Measurements from ENCODE around the gene ANKH.
A peak's percentile ranks its signal among the peaks of the same experiment; 100 is the strongest.
"Not testable (repeated sequence)": the region's sequence is repeated elsewhere in the genome, so short reads cannot be mapped to it uniquely, and the experiment has no call there.

ANKH gene

DNA sequence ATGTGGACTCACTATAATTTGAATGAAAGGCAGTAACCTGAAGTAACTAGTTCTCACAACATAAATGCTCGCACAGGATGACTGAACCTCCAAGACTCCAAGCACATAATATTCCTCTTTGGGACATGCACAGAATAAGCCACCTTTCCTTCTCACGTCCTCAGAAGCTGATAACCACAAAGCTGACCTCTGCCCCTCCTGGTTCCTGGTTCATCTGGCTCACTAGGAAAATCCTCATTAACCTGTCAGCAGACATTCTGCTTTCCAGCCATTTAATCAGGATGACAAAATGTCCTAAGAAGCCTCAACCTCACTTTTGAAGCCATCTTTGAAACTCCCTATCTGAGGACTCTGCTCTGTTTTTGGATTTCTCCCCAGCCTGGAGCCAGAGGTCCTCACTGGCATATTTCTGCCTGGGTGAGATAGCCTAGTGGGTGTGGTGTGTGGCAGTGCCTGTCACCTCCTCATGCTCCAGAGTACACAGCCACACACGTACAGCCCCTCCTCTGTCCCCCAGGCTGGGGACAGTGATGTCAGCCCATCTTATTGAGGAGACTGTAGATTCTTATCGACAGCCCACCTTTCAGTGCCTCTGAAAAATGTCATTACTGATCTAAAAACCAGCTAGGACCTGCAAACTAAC lies 10.3 kb downstream of the ANKH start:
- Histone ChIP-seq H3K27ac (peak overlapping the region in 1 of 21 experiments; percentile 42), H3K4me3 (no peak overlapping the region)

DNA sequence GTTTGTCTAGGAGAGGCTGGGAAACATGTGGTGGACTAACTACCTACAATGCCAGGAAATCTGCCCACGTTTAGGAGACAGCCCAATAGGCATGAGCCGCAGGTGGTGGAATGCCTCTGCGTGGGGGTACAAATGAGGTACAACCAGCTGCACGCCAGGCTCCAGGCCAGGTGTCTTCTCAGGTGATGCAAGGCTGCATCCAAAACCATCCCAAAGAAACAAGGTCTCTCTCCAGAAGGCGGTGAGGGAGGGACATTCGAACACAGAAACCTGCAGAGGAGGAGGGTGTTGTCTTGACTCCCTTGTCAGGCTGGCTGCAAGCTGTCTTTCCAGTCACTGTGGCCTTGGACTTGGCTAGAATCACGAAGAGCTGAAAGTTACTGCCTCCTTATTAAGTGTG lies 11.6 kb downstream of the ANKH start:
- no peak overlapping the region for H3K4me3 ChIP-seq
- peak overlapping the region in 3 of 21 experiments; percentile 15 to 42 (median 18) for H3K27ac ChIP-seq

GRCh38 chr5:14859150-14859549 lies 12.4 kb downstream of the ANKH start:
- Histone ChIP-seq H3K27ac (peak overlapping the region in 1 of 21 experiments; percentile 15), H3K4me3 (no peak overlapping the region)

GRCh38 chr5:14855366-14855765 lies 16.2 kb downstream of the ANKH start:
- Histone ChIP-seq H3K4me3 (no peak overlapping the region), H3K27ac (no peak overlapping the region)

DNA sequence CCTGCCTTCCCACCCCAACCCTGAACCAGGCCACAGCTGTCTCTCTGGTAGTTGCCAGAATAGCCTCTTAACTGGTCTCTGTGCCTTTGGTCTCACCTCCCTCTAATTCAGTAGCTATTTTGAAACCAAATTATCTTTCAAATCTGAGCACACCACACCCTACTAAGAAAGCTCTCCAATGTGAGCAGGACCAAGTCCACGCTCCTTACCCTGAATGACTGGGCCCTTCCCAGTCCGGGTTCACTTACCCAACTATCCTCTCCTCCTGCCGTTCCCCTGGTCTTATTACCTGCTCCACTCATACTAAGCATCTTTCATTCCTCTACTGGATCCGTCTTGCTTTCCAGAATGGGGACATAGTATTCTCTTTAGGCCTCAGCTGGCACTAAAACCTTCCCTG lies 16.8 kb downstream of the ANKH start:
- no peak overlapping the region for H3K4me3 ChIP-seq
- no peak overlapping the region for H3K27ac ChIP-seq

- no peak overlapping the region for H3K4me3 ChIP-seq
- H3K27ac ChIP-seq: no peak overlapping the region
These were observed 17.9 kb downstream of the ANKH start for GRCh38 chr5:14853685-14854084.

- Histone ChIP-seq H3K27ac (no peak overlapping the region), H3K4me3 (no peak overlapping the region)
These were observed 18.8 kb downstream of the ANKH start for GRCh38 chr5:14852779-14853178.

- no peak overlapping the region for H3K4me3 ChIP-seq
- no peak overlapping the region for H3K27ac ChIP-seq
These were observed 19.5 kb downstream of the ANKH start for GRCh38 chr5:14851999-14852526.

DNA sequence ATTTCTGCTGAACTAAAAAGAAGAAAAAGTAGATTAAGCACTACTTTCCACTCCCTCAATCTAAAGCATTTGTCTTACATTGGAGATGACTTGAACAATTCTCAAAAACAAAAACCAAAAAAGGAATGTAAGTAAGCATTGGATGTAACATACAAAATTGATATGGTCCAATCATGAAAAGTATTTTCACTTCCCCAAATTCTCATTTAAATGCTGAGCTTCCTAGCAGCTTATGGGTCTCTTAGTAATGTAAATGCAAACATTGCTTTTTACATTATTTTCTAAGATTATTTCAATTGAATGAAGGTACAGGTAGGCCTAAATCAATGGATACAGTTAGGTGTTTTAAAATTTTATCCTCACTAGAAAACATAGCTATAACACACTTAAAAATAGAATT lies 20.0 kb downstream of the ANKH start:
- H3K27ac ChIP-seq: no peak overlapping the region
- no peak overlapping the region for H3K4me3 ChIP-seq

DNA sequence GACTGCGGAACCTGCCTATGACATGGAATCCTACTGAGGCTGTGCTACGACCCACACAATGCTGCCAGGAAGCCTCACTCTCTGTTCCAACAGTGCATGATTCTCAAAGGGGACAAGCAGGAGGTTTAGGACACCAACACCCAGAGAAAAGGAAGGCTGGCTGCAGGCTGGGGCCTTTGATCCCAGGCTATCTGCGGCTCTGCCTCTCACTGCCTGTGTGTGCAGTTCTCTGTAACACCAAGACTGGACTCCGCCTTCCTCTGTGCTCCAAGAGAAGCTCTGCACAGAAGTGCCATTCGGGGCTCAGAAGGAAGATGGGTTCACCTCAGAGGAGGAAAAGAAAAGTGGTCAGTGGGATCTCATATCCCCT lies 20.5 kb downstream of the ANKH start:
- H3K27ac ChIP-seq: no peak overlapping the region
- no peak overlapping the region for H3K4me3 ChIP-seq

DNA sequence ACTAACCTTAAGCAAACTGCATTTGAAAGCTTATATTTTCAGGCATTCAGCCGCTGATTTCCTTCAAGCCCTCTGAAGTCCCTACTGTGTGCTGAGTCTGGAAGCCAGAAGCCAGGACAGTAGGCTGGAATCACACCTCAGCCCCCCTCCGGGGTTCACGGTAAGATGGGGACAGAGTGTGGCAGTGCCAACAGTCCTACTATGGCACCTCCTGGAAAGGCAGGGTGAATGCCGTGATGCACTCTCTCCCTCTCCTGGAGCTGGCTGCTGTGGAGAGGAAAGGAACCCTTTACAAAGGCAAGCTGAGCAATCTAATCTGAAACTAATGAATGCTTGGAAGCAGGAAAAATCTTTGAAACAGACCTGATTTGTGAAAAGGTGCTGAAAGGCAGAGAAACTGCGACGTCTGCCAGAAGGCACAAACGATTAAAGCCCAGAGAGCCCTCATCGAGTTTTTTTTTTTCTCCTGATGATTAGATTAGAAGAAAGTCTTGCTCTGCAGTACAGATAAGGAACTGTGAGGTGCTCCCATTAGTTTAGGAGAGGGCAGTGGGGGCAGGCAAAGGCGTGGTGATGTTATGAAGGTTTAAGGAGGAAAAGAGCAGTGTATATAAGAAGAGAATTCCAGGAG lies 21.0 kb downstream of the ANKH start:
- H3K4me3 ChIP-seq: no peak overlapping the region
- no peak overlapping the region for H3K27ac ChIP-seq

DNA sequence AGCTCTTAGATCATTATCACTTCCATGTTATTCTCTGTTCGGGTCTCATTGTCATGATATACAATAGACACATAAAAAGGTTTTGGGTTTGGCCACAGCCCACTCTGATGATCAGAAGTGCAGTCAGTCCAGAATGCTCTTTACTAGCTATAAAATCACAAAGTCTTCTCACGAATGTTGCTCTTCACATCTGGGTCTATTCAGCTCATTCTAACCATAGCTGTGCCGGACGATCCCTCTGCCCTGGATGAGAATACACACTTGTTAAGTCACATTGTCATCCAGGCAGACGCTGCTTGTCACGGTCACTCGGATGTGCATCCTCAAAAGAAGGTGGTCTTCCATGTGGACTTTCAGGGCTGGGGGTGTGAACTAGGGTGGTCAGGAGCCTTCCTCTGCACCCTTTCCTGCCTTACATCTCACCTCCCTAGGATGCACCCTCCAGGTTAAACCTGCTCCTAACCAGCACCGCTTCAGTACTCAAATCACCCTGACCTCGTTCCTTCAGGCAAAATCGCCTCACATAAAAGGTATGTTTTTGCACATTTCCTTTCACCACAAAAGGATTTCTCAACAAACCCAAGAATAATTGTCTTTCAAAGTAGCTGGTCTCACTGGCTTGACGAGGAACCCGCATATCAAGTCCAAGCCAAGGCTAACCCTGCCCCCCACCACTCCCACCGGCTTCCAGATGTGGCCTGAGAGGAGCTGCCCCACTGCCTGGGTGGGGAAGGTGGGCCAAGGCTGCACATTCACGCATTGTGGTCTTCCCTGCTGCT lies 21.9 kb downstream of the ANKH start:
- Histone ChIP-seq H3K27ac (peak overlapping the region in 1 of 21 experiments; percentile 51), H3K4me3 (no peak overlapping the region)

DNA sequence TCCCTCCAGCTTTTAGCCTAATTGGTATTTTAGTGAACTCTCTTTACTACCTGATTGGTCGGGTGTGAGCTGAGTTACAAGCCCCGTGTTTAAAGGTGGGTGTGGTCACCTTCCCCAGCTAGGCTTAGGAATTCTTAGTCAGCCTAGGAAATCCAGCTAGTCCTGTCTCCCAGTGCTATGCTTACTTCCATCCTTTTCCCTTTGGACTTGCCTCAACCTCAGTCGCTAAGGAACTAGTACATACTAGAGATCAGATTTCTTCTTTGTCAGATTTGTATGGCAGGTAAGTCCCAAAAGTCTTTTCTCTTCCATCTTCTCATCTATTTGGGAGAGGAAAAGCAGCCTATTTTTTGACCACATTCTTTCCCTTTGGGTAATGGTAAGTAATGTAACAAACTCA lies 22.6 kb downstream of the ANKH start:
- not testable (repeated sequence) for H3K4me3 ChIP-seq
- H3K27ac ChIP-seq: peak overlapping the region in 1 of 21 experiments; percentile 51

DNA sequence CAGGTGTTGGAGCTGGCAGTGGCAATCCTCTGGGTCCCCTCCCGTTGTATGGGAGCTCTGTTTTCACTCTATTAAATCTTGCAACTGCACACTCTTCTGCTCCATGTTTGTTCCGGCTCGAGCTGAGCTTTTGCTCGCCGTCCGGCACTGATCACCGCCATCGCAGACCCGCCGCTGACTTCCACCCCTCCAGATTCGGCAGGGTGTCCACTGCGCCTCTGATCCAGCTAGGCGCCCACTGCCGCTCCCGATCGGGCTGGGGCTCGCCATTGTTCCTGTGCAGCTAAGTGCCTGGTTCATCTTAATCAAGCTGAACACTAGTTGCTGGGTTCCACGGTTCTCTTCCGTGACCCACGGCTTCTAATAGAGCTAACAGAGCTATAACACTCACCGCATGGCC lies 23.2 kb downstream of the ANKH start:
- no peak overlapping the region for H3K4me3 ChIP-seq
- H3K27ac ChIP-seq: peak overlapping the region in 1 of 21 experiments; percentile 51

DNA sequence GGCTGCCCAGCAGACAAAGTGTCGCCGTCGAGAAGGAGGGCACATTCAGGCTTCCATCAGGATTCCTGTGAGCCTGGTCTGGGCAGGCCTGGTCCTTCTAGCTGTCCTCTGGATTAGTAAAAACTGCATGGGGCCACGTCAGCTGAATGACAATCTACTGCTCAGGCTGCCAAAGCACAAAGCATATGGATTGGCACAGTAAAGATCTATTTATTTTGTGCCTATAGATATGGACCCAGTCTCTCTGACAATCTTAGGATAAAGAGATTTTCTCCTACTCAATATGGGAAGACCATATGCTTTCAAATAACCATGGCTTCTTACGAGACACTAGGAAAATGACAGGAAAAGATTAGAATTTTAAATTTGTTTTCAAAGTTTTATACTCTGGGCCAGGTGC lies 24.1 kb downstream of the ANKH start:
- Histone ChIP-seq H3K27ac (no peak overlapping the region), H3K4me3 (no peak overlapping the region)

DNA sequence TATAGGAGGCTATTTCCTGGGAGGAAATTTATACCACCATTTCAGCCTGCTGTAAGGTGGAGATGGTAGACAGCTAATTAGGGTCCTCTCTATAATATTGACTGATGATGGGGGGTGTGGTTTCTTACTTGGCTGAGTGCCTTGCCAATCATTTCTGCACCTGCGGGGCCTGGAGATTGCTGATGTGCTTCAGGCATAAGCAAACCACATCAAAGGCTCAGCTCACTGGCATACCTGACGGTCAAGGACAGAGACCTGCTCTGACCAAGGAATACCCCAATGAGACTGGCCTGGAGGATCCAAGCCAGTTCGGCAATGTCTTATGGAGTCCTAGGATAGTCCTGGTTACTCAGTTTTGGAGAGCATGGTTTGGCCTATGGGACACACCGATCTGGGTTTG lies 29.5 kb downstream of the ANKH start:
- Histone ChIP-seq H3K4me3 (no peak overlapping the region), H3K27ac (no peak overlapping the region)

DNA sequence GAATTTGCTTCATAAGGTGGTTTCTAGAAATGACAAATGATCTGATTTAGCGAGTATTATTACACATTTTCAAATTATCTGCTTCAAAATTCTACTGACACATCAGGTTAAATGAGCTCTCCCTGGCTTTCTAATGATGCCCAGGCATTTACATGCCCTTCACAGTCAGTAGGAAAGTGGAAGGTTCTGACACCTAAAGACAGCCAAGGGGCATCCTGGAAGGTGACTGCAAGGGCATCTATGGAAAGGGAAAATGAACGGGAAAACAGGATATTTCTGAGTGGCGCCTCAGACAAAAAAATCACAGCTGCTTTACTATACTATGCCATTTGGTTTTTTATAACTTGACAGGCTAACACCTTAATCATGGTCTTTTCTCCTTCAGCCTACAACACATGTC lies 31.0 kb downstream of the ANKH start:
- no peak overlapping the region for H3K27ac ChIP-seq

GRCh38 chr5:14838396-14839319 lies 32.9 kb downstream of the ANKH start:
- no peak overlapping the region for H3K27ac ChIP-seq

More for the DNA sequence above, 31.0 kb downstream of the ANKH start:
- no peak overlapping the region for H3K4me3 ChIP-seq

DNA sequence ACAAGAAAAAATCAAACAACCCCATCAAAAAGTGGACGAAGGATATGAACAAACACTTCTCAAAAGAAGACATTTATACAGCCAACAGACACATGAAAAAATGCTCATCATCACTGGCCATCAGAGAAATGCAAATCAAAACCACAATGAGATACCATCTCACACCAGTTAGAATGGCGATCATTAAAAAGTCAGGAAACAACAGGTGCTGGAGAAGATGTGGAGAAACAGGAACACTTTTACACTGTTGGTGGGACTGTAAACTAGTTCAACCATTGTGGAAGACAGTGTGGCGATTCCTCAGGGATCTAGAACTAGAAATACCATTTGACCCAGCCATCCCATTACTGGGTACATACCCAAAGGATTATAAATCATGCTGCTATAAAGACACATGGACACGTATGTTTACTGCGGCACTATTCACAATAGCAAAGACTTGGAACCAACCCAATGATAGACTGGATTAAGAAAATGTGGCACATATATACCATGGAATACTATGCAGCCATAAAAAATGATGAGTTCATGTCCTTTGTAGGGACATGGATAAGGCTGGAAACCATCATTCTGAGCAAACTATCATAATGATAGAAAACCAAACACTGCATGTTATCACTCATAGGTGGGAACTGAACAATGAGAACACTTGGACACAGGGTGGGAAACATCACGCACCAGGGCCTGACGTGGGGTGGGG lies 34.0 kb downstream of the ANKH start:
- H3K4me3 ChIP-seq, H3K27ac ChIP-seq: not testable (repeated sequence)

More at GRCh38 chr5:14838396-14839319, 32.9 kb downstream of the ANKH start:
- H3K4me3 ChIP-seq: no peak overlapping the region

All from skin epidermis (tissue), 12 donors.